Measurements from ENCODE around the gene PPP1R3G. TPM values are rescaled to one million over a fixed set of nuclear protein-coding genes. Genes with fewer than 3 reads are reported as not detected.

PPP1R3G gene
- total and polyA plus RNA-seq, 2 of the 13 experiments (the other 11 are each of a cell fraction or from before 2014, with no cell fraction given) = 1.2 to 1.3 TPM

GRCh38 chr6:5068153-5068751 is 16.9 kb upstream of the PPP1R3G start (continued):
- TF ChIP-seq ZNF570 (CRISPR knock-in tag; IDR thresholded peaks at IDR 0.05; ENCODE audit: borderline replicate concordance) (no peak), FOXJ3 (CRISPR knock-in tag; IDR thresholded peaks at IDR 0.05; ENCODE audit: borderline replicate concordance) (peak; percentile 100), ZNF850 (CRISPR knock-in tag; conservative IDR thresholded peaks at IDR 0.05) (no peak; the same call in 1 of the 2 replicates), HOXA9 (CRISPR knock-in tag; IDR thresholded peaks at IDR 0.05; ENCODE audit: borderline replicate concordance) (peak; percentile 32; the same call in 1 of the 2 replicates), IKZF1 (IDR thresholded peaks at IDR 0.05) (no peak), CCDC6 (CRISPR knock-in tag; IDR thresholded peaks at IDR 0.05) (peak; percentile 71), ZNF33B (CRISPR knock-in tag; IDR thresholded peaks at IDR 0.05) (0 out of 2 replicates have a peak, but pooled peaks have one; percentile 24), HOXD1 (CRISPR knock-in tag; IDR thresholded peaks at IDR 0.05) (peak; percentile 93), CBFB (CRISPR knock-in tag; IDR thresholded peaks at IDR 0.05) (peak; percentile 85), ZBTB3 (CRISPR knock-in tag; IDR thresholded peaks at IDR 0.05; ENCODE audit: borderline replicate concordance, low read depth) (peak; percentile 66; the same call in 1 of the 2 replicates), HOXA3 (CRISPR knock-in tag; IDR thresholded peaks at IDR 0.05) (peak; percentile 100), ZBTB34 (CRISPR knock-in tag; IDR thresholded peaks at IDR 0.05) (peak; percentile 99), TCF7L2 (IDR thresholded peaks at IDR 0.05; ENCODE audit: low read depth, low read length) (no peak), ZNF496 (CRISPR knock-in tag; IDR thresholded peaks at IDR 0.05; ENCODE audit: insufficient replicate concordance) (no peak), ZNF256 (CRISPR knock-in tag; conservative IDR thresholded peaks at IDR 0.05) (peak; percentile 62; the same call in 1 of the 2 replicates), SNAPC2 (CRISPR knock-in tag; IDR thresholded peaks at IDR 0.05) (peak; percentile 98; the same call in 1 of the 2 replicates), ZNF883 (CRISPR knock-in tag; IDR thresholded peaks at IDR 0.05; ENCODE audit: not compliant biosample characterization) (peak; percentile 86), ZNF569 (CRISPR knock-in tag; IDR thresholded peaks at IDR 0.05; ENCODE audit: borderline replicate concordance) (no peak), THAP8 (CRISPR knock-in tag; IDR thresholded peaks at IDR 0.05; ENCODE audit: borderline replicate concordance) (no peak)
- TF ChIP-seq, protein P1, sequence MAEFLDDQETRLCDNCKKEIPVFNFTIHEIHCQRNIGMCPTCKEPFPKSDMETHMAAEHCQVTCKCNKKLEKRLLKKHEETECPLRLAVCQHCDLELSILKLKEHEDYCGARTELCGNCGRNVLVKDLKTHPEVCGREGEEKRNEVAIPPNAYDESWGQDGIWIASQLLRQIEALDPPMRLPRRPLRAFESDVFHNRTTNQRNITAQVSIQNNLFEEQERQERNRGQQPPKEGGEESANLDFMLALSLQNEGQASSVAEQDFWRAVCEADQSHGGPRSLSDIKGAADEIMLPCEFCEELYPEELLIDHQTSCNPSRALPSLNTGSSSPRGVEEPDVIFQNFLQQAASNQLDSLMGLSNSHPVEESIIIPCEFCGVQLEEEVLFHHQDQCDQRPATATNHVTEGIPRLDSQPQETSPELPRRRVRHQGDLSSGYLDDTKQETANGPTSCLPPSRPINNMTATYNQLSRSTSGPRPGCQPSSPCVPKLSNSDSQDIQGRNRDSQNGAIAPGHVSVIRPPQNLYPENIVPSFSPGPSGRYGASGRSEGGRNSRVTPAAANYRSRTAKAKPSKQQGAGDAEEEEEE (CRISPR knock-in tag; IDR thresholded peaks at IDR 0.05; ENCODE audit: borderline replicate concordance) = peak; percentile 85; the same call in 1 of the 2 replicates
- TF ChIP-seq, protein P2, sequence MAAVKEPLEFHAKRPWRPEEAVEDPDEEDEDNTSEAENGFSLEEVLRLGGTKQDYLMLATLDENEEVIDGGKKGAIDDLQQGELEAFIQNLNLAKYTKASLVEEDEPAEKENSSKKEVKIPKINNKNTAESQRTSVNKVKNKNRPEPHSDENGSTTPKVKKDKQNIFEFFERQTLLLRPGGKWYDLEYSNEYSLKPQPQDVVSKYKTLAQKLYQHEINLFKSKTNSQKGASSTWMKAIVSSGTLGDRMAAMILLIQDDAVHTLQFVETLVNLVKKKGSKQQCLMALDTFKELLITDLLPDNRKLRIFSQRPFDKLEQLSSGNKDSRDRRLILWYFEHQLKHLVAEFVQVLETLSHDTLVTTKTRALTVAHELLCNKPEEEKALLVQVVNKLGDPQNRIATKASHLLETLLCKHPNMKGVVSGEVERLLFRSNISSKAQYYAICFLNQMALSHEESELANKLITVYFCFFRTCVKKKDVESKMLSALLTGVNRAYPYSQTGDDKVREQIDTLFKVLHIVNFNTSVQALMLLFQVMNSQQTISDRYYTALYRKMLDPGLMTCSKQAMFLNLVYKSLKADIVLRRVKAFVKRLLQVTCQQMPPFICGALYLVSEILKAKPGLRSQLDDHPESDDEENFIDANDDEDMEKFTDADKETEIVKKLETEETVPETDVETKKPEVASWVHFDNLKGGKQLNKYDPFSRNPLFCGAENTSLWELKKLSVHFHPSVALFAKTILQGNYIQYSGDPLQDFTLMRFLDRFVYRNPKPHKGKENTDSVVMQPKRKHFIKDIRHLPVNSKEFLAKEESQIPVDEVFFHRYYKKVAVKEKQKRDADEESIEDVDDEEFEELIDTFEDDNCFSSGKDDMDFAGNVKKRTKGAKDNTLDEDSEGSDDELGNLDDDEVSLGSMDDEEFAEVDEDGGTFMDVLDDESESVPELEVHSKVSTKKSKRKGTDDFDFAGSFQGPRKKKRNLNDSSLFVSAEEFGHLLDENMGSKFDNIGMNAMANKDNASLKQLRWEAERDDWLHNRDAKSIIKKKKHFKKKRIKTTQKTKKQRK (IDR thresholded peaks at IDR 0.05; ENCODE audit: low read length) = no peak
